ENCODE measurements around the gene SLC6A3. TPM values are rescaled to one million over a fixed set of nuclear protein-coding genes. Genes with fewer than 3 reads are reported as not detected.

Gene SLC6A3
- polyA plus RNA-seq, 3 donors = not detected

DNA sequence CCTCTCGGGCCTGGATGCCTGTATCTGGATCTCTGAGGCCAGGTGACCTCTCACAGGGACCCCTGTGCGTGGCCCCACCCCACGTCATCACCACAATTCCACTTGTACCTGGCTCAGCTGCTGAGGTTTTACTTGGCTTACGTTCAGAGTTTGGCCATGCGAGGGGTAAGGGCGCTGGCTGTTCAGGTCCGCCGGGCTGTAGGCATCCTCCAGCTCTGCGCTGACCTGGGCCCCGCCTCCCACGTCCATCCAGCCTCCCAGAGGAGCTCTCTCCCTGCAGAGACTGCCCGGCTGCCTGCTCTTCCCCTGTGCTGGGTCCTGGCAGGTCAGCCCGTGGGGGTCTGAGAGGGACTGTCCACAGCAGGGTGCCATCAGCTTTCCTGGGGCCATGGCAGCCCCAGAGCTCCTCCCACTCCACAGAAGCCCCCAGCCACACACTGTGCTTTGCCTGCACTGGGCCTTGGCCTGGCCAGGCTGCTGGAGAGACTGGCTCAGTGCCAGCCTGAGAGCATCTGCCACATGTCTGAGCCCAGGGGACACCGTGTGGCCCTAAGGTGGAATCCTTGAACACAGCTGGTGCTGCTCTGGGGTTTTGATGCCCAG, 43.6 kb downstream of the SLC6A3 start:
- no peak overlapping the region for H3K27ac Mint-ChIP-seq
- Histone ChIP-seq H3K9ac (ENCODE audit: insufficient read depth, low read length, poor library complexity, severe bottlenecking) (no peak overlapping the region), H3K9me3 (replicated peaks in 1 of 2; ENCODE audit: control insufficient read depth in 1 of 2, insufficient read depth in 1 of 2, low read length in 2 of 2) (no peaks in the 10 kb centered on the region), H3K27me3 (ENCODE audit: control insufficient read depth in 2 of 2, insufficient read depth in 2 of 2, low read length in 2 of 2) (no peaks in the 10 kb centered on the region), H3K4me2 (replicated peaks; ENCODE audit: extremely low read depth, low read length, poor library complexity, severe bottlenecking) (no peak overlapping the region), H3K79me2 (ENCODE audit: insufficient read depth, low read length) (no peaks in the 10 kb centered on the region), H3K4me1 (ENCODE audit: control insufficient read depth in 1 of 2, insufficient read depth in 2 of 2, low read length in 2 of 2) (no peaks in the 10 kb centered on the region), H3K36me3 (replicated peaks in 1 of 2; ENCODE audit: control insufficient read depth in 1 of 2, insufficient read depth in 2 of 2, low read length in 2 of 2) (no peaks in the 10 kb centered on the region), H4K20me1 (ENCODE audit: insufficient read depth, low read length) (no peaks in the 10 kb centered on the region), H3K4me3 (replicated peaks in 1 of 3; ENCODE audit: low read depth in 2 of 3, low read length in 3 of 3) (no peak overlapping the region), H2AFZ (ENCODE audit: insufficient read depth, low read depth, low read length, poor library complexity, severe bottlenecking) (no peak overlapping the region), H3K27ac (ENCODE audit: low read depth in 1 of 2, low read length in 2 of 2) (no peak overlapping the region)
- WGBS (ENCODE audit: insufficient coverage) = 72% methylated on average over 14 of the region's 14 CpGs
- TF ChIP-seq, protein P1, sequence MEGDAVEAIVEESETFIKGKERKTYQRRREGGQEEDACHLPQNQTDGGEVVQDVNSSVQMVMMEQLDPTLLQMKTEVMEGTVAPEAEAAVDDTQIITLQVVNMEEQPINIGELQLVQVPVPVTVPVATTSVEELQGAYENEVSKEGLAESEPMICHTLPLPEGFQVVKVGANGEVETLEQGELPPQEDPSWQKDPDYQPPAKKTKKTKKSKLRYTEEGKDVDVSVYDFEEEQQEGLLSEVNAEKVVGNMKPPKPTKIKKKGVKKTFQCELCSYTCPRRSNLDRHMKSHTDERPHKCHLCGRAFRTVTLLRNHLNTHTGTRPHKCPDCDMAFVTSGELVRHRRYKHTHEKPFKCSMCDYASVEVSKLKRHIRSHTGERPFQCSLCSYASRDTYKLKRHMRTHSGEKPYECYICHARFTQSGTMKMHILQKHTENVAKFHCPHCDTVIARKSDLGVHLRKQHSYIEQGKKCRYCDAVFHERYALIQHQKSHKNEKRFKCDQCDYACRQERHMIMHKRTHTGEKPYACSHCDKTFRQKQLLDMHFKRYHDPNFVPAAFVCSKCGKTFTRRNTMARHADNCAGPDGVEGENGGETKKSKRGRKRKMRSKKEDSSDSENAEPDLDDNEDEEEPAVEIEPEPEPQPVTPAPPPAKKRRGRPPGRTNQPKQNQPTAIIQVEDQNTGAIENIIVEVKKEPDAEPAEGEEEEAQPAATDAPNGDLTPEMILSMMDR (IDR thresholded peaks at IDR 0.05) = no peak
- H3K27me3 Mint-ChIP-seq (ENCODE audit: low read depth in 3 of 3) = peaks cover 17 to 22% (median 20%) of the 10 kb centered on the region in 3 donors
- H3K36me3 Mint-ChIP-seq = no peaks in the 10 kb centered on the region
- DNase-seq = no peak
- intact Hi-C loops (cut with micrococcal nuclease) = no loop called here
- H3K4me1 Mint-ChIP-seq = no peaks in the 10 kb centered on the region
- no peak overlapping the region for H3K4me3 Mint-ChIP-seq
- peaks cover 0 to 3% (median 1%) of the 10 kb centered on the region in 7 donors for H3K9me3 Mint-ChIP-seq

GRCh38 chr5:1400936-1401335, 44.3 kb downstream of the SLC6A3 start:
- Mint-ChIP-seq H3K36me3 (no peaks in the 10 kb centered on the region), H3K27ac (no peak overlapping the region), H3K9me3 (peaks cover 0 to 3% (median 1%) of the 10 kb centered on the region in 7 donors), H3K4me1 (no peaks in the 10 kb centered on the region), H3K4me3 (no peak overlapping the region), H3K27me3 (ENCODE audit: low read depth in 3 of 3) (peaks cover 17 to 22% (median 22%) of the 10 kb centered on the region in 3 donors)
- Histone ChIP-seq H3K4me3 (replicated peaks in 1 of 3; ENCODE audit: low read depth in 2 of 3, low read length in 3 of 3) (no peak overlapping the region), H3K27me3 (ENCODE audit: control insufficient read depth in 2 of 2, insufficient read depth in 2 of 2, low read length in 2 of 2) (no peaks in the 10 kb centered on the region), H3K27ac (ENCODE audit: low read depth in 1 of 2, low read length in 2 of 2) (no peak overlapping the region), H3K9me3 (replicated peaks in 1 of 2; ENCODE audit: control insufficient read depth in 1 of 2, insufficient read depth in 1 of 2, low read length in 2 of 2) (no peaks in the 10 kb centered on the region), H3K36me3 (replicated peaks in 1 of 2; ENCODE audit: control insufficient read depth in 1 of 2, insufficient read depth in 2 of 2, low read length in 2 of 2) (no peaks in the 10 kb centered on the region), H3K4me2 (replicated peaks; ENCODE audit: extremely low read depth, low read length, poor library complexity, severe bottlenecking) (no peak overlapping the region), H4K20me1 (ENCODE audit: insufficient read depth, low read length) (no peaks in the 10 kb centered on the region), H2AFZ (ENCODE audit: insufficient read depth, low read depth, low read length, poor library complexity, severe bottlenecking) (no peak overlapping the region), H3K9ac (ENCODE audit: insufficient read depth, low read length, poor library complexity, severe bottlenecking) (no peak overlapping the region), H3K4me1 (ENCODE audit: control insufficient read depth in 1 of 2, insufficient read depth in 2 of 2, low read length in 2 of 2) (no peaks in the 10 kb centered on the region), H3K79me2 (ENCODE audit: insufficient read depth, low read length) (no peaks in the 10 kb centered on the region)
- TF ChIP-seq, protein P1 (IDR thresholded peaks at IDR 0.05) = no peak
- no peak for DNase-seq
- intact Hi-C loops (cut with micrococcal nuclease) = no loop called here
- WGBS (ENCODE audit: insufficient coverage) = 90% methylated on average over 9 of the region's 12 CpGs
